Amygdala (tissue), 56 donors: ENCODE results near the gene MGMT.
"Not testable (repeated sequence)": the region's sequence is repeated elsewhere in the genome, so short reads cannot be mapped to it uniquely, and the experiment has no call there.

Source experiments
- DNase-seq, 56 donors: peaks; one replicate each; lab custom pipeline; 2025; lab: John Stamatoyannopoulos, UW

The MGMT gene

GRCh38 chr10:129466703-129467358, at the start of gene MGMT:
Gene MGMT (plus strand): TSS chr10:129467241.
- DNase-seq = peak; percentile 18 to 95 (median 85)

DNA sequence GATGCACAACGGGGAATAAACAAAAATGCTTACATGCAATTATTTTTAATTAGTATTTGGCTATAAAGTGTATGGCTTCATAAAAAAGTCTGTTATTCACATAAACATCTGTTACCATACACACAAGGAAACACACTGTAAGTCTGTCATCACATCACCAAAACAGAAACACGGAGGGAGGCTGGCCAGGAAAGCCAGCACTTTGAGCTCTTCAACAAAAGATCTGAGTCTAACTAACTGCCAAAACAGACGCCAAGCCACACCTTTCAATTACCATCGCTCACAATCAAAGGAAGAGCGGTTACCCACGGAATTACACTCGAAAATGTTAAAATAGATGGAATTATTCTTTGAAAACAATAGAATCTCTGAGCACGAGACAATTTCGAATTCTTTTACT, 49.2 kb upstream of the MGMT start:
- no peak for DNase-seq

GRCh38 chr10:129418496-129419225, 48.4 kb upstream of the MGMT start:
- DNase-seq = no peak

- no peak for DNase-seq
Measured at GRCh38 chr10:129419397-129419796, 47.6 kb upstream of the MGMT start.

DNA sequence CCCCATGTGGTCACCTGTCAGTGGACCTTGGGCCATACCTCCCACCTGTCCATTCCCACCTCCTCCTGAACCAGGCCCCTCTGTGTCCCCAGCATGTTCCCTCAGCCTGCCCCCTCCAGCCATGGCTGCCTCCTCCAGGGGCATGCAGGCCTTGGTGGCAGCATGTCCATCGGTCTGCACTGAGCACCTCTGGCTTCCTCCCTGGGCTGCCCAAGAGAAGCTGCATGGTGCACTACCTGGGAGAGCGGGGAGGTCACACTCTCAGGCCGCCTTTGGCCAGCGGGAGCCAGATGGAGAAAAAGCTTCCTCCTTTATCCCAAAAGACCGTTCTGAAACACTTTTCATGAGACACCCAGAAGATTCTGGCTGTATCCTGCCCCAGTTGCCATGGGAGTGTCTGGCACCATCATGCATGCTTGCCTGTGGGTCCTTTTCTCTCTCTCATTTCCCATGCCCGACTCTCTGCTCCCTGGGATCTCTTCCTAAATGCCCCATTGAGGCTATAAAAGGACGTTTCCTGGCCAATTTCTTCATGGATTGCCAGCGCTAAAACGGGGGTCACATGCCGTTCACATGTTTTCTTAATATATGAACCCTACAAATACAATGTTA, 45.5 kb upstream of the MGMT start:
- DNase-seq = no peak

- no peak for DNase-seq
Measured at GRCh38 chr10:129424978-129425377, 42.1 kb upstream of the MGMT start.

DNA sequence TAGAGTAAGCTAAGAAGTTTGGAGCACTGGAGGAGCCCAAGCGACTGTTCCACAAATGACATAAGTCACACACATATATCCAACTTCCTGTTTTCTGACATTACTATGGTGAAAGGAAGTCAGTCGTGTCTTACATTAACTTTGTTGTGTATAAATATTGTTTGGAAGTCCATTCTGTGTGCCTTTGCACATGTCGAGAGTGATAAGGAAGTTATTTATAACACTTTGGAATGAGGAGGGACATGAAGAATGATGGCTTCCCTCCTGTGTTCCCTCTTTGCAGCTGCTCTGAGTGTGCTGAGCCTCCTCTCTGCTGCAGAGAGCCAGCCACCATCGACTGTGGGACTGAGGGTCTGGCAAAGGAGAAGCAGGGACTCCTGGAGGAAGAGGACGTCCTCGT, 40.4 kb upstream of the MGMT start:
- no peak for DNase-seq

GRCh38 chr10:129433266-129433665, 33.8 kb upstream of the MGMT start:
- DNase-seq = no peak

DNA sequence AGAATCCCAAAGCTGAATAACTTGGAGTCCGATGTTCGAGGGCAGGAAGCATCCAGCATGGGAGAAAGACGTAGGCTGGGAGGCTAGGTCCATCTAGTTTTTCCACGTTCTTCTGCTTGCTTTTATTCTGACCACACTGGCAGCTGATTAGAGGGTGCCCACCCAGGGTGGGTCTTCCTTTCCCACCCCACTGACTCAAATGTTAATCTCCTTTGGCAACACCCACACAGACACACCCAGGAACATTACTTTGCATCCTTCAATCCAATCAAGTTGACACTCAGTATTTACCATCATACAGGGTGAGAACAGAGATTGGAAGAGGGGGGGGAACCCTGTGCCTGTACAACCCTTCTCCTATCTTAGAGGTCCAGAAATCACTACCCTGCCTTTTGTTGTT, 31.3 kb upstream of the MGMT start:
- DNase-seq = not testable (repeated sequence)

DNA sequence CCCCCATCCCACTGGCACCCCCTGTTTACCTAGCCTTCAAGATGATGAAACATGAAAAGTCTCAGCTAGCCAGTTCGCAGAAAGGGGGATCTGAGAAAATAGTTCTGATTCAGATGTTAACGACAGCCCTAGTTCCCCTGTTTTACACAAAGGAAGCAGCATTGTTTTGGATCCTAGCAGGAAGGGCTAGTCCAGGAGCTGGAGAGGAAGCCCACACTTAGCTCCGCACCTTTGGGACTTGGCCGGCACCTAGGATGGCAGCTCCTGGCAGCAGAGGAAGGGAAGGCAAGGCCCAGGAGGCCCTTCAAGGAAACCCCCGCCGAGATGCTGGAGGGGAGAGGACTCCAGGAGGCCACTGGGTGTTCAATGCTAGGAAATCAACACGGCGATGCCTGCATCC, 29.0 kb upstream of the MGMT start:
- DNase-seq = no peak

- DNase-seq = no peak
Measured at GRCh38 chr10:129440247-129440646, 26.8 kb upstream of the MGMT start.

GRCh38 chr10:129440722-129441316, 26.2 kb upstream of the MGMT start:
- DNase-seq = no peak

DNA sequence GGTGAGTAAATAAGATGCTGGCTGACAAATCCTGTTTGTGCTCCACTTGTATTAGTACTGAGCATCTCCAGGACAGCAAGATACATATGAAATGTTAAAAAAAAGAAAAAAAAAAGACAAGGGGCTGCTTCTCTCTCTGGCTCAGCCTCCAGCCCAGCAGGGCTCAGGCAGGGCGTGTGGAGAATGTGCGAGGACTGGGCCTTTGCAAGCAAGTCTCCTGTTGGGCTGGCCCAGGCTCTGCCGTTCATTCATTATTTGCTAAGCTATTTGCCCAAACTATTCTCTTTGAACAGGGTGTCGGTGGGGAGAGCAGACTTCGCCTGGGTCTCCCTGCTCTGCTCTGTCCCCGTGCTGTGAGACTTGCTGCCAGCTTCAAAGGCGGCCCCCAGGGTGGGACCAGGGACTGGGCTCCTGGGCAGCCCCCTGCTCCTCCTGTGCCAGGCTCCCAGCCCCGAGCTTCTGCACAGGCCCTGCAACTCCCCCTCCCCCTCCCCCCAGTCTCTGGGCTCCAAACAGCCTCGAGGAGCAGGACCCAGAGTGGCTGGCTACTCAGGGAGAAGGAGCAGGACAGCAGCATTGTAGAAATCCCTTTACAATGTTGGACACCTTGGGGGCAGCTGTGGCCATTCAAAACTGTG, 25.6 kb upstream of the MGMT start:
- DNase-seq = no peak

GRCh38 chr10:129442866-129443265, 24.2 kb upstream of the MGMT start:
- DNase-seq = no peak

- no peak for DNase-seq
Measured at GRCh38 chr10:129444359-129444758, 22.7 kb upstream of the MGMT start.

DNA sequence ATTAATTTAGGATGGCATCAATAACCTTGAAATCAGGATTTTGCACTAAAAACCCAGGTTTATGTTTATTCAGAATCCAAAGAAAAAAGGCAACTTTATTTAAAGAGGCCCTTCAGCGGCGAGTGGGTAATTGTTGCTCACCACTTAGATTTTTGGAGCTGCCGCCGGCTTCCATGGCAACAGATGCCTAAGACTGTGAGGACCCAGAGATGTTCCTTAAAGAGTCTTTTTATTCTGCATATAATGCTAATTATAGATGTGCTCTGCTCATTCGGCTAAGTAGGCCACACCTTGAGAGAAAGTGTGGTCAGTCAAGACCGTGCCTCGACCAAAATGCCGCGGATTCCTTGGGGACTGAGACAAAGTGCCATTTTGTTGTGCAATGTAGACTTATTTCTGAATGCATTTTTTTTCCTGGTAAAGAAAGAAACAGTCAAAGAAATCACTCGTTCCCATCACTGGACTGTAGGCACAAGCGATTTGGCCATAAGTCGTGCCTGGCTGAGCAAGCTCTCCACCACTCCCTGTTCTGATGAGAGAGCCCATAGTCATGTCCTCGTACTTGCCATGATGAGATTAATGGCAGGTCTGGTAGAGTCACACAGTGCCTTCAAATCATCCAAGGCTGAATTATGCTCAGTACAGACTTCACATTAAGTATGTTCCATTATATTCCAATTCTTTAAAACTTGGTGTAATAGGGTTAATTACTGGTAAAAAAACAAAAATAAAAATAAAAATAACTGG, 21.4 kb upstream of the MGMT start:
- DNase-seq = peak in 5 of 56 donors; percentile 3 to 30 (median 7)

GRCh38 chr10:129446183-129446581, 20.9 kb upstream of the MGMT start:
- DNase-seq = no peak

GRCh38 chr10:129447486-129447885, 19.6 kb upstream of the MGMT start:
- no peak for DNase-seq

DNA sequence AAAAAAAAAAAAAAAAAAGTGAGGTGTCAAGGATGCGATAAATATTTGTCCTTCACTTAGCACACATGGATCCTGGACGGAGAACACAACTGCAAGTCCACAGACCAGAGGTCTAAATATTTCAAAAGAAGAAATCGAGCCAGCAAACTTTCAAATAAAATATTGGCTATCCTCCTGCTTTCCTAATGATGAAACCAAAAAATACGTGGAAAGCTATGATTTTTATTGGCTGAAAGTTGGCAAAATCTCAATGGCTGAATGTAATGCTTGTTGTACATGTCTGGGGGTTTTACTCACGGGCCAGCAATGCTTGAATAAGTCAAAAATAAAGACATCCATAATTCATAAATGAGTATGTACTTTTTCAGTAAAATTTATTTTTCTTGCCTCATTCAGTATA, 19.0 kb upstream of the MGMT start:
- DNase-seq = no peak

GRCh38 chr10:129448539-129448938, 18.5 kb upstream of the MGMT start:
- DNase-seq = no peak
